HTR-8/SVneo (cell line): ENCODE measurements around the gene SLC24A4.

Experiments used
- DNase-seq: peaks from one replicate; pipeline ENCODE4 v3.0.0; 2011; ENCODE audit warnings: low spot score, mixed read lengths; ENCODE audit not compliant: insufficient read length
- FAIRE-seq: peaks from 2 replicates; lab custom pipeline; 2011; peaks lifted over from hg19 to GRCh38; lab: Jason Lieb, UNC

SLC24A4 gene

DNA sequence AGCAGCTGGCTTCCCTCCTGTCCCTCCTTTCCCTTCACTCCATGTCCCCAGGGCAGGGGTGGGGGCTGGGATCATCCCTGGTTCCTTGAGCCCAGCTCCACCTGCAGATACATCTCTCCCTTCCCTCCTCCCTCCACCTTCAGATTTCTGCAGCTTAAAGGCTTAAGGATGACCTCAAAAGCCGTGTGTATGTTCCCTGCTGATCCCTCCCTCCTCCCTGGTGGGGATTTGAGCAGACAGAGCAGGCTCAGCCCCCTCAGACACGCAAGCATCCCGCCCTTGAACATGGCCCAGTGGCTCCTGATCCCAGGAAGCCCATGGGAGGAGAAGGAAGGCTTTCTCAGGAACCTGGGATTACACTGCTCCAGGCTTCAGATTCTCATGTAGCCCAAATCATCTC, 107.7 kb downstream of the SLC24A4 start:
- FAIRE-seq = no peak
- no peak for DNase-seq

GRCh38 chr14:92431199-92431725, 108.3 kb downstream of the SLC24A4 start:
- FAIRE-seq (no peak), DNase-seq (no peak)

- FAIRE-seq (no peak), DNase-seq (no peak)
These were observed 110.4 kb downstream of the SLC24A4 start for GRCh38 chr14:92433407-92433806.

DNA sequence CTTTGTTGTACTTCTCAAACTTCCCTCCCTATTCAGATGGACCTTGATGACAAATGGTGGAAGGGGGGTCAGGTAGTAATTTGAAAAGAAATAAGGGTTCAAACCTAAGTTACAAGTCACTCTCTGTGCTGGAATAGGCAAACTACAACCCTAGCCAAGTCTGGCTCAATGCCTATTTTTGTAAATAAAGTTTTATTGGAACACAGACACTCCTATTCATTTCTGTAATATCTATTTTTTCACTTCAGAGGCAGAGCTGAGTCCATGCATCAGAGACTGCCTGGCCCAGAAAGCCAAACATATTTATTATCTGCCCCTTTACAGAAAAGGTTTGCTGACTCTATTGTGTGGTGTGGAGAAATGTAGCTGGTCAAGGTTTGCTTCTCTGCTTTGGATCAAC, 112.2 kb downstream of the SLC24A4 start:
- no peak for DNase-seq
- no peak for FAIRE-seq

DNA sequence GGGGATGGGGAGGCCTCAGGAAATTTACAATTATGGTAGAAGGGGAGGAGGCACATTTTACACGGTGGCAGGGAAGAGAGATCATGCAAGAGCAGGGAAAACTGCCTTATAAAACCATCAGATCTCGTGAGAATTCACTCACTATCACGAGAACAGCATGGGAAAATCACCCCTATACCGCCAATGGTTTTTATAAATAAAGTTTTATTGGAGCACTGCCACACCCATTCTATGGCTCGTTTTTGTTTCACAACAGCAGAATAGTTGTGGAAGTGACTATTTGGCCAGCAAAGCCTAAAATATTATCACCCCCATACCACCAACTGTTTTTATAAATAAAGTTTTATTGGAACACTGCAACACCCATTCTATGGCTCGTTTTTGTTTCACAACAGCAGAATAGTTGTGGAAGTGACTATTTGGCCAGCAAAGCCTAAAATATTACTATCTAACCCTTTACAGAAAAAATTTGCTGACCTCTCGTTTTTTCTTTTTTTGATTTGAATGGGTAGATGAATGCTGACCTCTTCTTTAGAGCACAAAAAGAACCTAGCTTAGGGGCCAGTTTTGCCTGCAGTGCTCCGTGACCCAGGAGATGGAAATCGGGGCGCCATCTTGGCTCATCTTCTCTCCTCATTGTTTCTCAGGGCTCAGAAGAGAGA, 113.3 kb downstream of the SLC24A4 start:
- FAIRE-seq = no peak

GRCh38 chr14:92437309-92437708, 114.3 kb downstream of the SLC24A4 start:
- FAIRE-seq (no peak), DNase-seq (no peak)

More for the DNA sequence above, 113.3 kb downstream of the SLC24A4 start:
- DNase-seq = no peak

- no peak for FAIRE-seq
- DNase-seq = no peak
These were observed 114.8 kb downstream of the SLC24A4 start for GRCh38 chr14:92437729-92438285.

GRCh38 chr14:92439537-92440344, 116.8 kb downstream of the SLC24A4 start:
- FAIRE-seq = no peak
- DNase-seq = no peak

DNA sequence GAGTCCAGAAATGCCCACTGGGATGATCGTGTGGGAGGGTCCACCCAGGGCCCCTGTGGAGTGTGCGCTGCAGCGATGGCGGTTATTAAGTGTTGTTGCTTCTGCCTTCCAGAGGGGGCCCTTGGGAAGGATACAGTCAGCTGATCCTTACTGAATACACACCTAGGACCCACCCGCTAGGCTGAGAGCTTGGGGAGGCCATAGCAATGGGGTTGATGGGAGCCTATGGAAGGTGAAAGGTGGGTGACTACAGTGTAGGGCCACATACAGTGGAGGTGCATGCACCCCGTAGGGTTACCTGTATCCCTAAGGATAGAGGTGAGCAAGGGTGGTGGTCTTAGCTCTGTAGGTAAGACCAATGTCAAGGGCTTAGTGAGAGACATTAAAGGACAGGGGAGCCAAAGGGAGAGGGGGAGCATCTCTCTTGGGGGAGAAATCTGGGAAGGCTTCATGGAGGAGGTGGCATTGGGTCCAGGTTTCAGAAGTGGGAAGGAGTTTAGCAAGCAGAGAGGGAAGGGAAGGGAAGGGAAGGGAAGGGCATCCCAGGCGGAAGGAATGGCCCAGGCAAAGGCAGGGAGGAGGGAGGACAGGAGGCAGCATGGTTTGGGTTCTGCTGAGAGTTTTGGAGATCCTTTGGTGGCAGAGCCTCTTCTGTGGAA, 117.5 kb downstream of the SLC24A4 start:
- FAIRE-seq (no peak), DNase-seq (no peak)

DNA sequence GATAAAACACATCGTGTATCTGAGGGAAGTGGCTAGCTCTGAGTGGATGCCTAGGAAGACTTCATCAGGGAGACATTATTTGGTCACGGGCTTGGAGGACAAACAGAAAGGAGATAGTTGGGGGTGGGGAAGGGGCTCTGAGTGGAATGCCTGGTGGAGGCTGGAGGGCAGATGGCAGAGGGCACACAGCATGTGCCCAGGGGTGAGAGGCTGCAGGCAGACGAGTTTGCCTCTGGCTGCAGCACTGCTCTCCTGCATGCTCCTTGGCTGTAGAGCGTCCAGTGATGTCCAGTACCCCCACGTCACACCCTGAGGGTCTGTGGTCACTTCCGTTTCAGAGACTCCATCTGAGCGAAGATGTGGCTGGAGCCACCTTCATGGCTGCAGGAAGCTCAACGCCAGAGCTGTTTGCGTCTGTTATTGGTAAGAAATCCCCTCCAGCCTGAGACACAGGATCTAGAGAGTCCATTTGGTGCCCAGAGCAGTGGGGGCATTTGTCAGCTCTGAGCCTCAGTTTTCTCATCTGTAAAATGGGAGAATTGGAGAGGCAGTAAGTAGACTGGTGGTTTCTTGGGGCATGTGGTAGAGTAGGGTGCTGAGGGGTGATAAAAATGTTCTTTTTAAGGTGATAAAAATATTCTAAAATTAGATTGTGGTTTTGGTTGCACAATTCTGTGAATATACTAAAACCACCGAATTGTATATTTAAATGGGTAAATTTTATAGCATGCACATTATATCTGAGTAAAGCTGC, 119.0 kb downstream of the SLC24A4 start:
- no peak for FAIRE-seq

GRCh38 chr14:92443167-92443566, 120.2 kb downstream of the SLC24A4 start:
- FAIRE-seq = no peak
- DNase-seq = no peak

More for the DNA sequence above, 119.0 kb downstream of the SLC24A4 start:
- no peak for DNase-seq

DNA sequence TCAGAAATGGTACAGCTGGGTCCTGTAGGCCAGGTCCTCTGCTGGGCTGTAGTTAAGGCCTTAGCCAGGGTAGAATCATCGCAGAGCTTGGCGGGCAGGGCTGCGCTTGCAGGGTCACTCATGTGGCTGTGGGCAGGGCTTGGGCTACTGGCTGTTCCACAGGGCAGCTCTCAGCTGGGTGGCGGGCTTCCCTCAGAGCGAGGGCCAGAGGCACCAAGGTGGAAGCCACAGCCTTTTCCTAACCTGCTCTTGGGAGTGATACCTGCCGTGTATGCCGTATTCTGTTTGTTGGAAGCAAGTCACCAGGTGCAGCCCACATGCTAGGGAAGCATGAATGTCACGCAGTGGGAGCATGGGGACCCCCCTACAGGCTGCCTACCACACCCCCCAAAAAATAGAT, 120.8 kb downstream of the SLC24A4 start:
- FAIRE-seq (no peak), DNase-seq (no peak)

GRCh38 chr14:92446771-92447170, 123.8 kb downstream of the SLC24A4 start:
- DNase-seq (no peak), FAIRE-seq (no peak)

GRCh38 chr14:92447416-92448197, 124.6 kb downstream of the SLC24A4 start:
- FAIRE-seq (no peak), DNase-seq (no peak)

DNA sequence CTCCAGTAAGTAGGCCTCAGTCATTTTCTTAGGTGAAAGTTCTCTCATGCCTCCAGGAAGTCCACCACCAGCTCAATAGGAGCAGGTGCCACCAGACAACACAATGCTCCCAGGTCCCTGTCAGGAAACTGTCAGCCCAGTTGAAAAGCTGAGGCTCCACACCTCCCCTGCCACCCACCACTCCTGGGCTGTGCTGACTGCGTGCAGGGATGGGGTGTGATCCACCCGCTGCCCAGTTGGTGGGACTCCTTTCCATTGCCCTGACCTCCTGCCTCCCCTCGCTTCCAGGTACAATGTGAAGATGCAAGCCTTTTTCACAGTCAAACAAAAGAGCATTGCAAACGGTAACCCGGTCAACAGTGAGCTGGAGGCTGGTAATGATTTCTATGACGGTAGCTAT, 125.8 kb downstream of the SLC24A4 start:
- DNase-seq (no peak), FAIRE-seq (no peak)

- no peak for FAIRE-seq
These were observed 126.6 kb downstream of the SLC24A4 start for GRCh38 chr14:92449404-92450181.

DNA sequence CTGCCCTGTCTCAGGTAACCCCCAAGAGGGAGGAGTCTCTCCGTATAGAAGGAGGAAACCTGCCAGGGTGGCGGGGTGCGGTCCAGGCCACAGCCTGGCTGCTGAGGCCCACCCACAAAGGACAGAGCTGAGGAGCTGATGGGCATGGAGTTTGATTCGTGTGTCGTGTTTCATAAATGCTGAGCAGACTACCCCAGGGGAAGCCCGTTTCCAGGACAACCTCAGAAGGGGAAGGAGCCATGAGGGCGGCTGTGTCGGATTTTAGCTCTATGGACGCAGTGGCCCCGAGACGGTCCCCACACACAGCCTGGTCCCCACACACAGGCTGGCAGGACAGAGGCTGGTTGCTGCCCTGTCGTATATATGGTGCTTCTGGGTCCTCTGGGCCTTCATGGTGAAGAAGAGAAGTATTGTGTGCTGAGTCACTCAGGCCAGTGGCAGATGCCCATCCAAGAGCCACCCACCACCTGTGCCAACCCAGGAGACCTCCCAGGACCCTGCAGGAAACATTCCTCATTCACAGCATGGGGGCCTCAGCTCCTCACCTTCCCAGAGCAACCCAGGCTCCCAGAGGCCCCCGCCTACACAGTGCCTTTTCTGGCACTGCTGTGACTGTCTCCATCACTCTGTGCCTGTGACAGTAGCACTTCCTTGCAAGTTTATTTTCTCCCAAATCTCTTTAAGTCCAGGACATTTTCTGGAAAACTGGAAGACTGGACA, 127.5 kb downstream of the SLC24A4 start:
- FAIRE-seq (no peak), DNase-seq (no peak)

More at GRCh38 chr14:92449404-92450181, 126.6 kb downstream of the SLC24A4 start:
- no peak for DNase-seq

- no peak for DNase-seq
- FAIRE-seq = no peak
These were observed 128.3 kb downstream of the SLC24A4 start for GRCh38 chr14:92451245-92451644.
